Measurements from ENCODE around the gene RP2.

DNA sequence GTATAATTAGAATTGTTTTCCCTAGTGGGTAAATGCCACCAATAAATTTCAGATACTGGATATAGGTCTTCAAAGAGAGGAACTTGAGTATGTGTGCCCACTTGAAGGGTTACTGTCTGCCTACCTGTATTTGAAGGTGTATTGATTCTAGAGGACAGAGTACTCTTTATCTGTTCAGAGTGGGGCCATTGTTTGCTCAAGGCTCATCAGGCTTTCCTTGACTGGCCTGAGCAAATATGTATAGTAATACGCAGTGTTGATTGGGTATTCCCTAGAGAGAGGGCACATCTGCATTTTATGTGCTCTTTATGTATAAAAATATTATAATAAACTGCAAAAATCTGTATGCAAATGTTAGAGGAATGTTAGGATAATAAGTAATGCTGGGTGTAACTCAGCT is 23.7 kb downstream of the RP2 start:
- TF ChIP-seq, protein P1, sequence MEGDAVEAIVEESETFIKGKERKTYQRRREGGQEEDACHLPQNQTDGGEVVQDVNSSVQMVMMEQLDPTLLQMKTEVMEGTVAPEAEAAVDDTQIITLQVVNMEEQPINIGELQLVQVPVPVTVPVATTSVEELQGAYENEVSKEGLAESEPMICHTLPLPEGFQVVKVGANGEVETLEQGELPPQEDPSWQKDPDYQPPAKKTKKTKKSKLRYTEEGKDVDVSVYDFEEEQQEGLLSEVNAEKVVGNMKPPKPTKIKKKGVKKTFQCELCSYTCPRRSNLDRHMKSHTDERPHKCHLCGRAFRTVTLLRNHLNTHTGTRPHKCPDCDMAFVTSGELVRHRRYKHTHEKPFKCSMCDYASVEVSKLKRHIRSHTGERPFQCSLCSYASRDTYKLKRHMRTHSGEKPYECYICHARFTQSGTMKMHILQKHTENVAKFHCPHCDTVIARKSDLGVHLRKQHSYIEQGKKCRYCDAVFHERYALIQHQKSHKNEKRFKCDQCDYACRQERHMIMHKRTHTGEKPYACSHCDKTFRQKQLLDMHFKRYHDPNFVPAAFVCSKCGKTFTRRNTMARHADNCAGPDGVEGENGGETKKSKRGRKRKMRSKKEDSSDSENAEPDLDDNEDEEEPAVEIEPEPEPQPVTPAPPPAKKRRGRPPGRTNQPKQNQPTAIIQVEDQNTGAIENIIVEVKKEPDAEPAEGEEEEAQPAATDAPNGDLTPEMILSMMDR (IDR thresholded peaks at IDR 0.05): no peak
- no peak for TF ChIP-seq POLR2AphosphoS5 (IDR thresholded peaks at IDR 0.05)

All from gastroesophageal sphincter (tissue), 3 donors.